Muscle of leg (tissue), 11 donors: ENCODE data around the gene AP4S1. TPM values are rescaled to one million over a fixed set of nuclear protein-coding genes. Genes with fewer than 3 reads are reported as not detected.

Experiments used
- DNase-seq: peaks from one replicate; pipeline ENCODE4 v3.0.0; 2013
- H3K27ac ChIP-seq: one replicate; pipeline ENCODE4 v1.5.1; 2013; ENCODE audit warnings: mild to moderate bottlenecking, low read length, control low read depth
- H3K27me3 ChIP-seq: one replicate; pipeline ENCODE4 v1.6.1; 2013; ENCODE audit warnings: low read length; ENCODE audit not compliant: control insufficient read depth, insufficient read depth
- H3K36me3 ChIP-seq: one replicate; pipeline ENCODE4 v1.6.1; 2013; ENCODE audit warnings: low read length; ENCODE audit not compliant: control insufficient read depth, insufficient read depth
- H3K4me1 ChIP-seq: one replicate; pipeline ENCODE4 v1.6.1; 2013; ENCODE audit warnings: low read length; ENCODE audit not compliant: control insufficient read depth, insufficient read depth
- H3K4me3 ChIP-seq: one replicate; pipeline ENCODE4 v1.5.1; 2013; ENCODE audit warnings: low read length, control low read depth
- H3K9me3 ChIP-seq: replicated peaks from 2 replicates; pipeline ENCODE4 v1.6.1; 2013; ENCODE audit warnings: low read depth, low read length; ENCODE audit not compliant: control insufficient read depth
- WGBS: methylation state at CpG from one replicate; pipeline ENCODE4 v1.1.5; 2013; ENCODE audit warnings: missing lambda C conversion rate; ENCODE audit not compliant: insufficient coverage; 5-methylcytosine and 5-hydroxymethylcytosine counted together
- polyA plus RNA-seq, 8 donors: library from polyadenylated mRNA; unstranded; fragments of 120-200 nt; gene quantifications; one replicate each; pipeline versions ENCODE4 v1.2.1 to v1.2.3, GENCODE V29; 2013; ENCODE audit warnings: inconsistent platforms in 1 of 8, low replicate concordance in 1 of 8; ENCODE audit not compliant: insufficient read length in 8 of 8, insufficient read depth in 1 of 8
- total RNA-seq: library from RNA; stranded (reverse); fragments of 120-200 nt; gene quantifications from one replicate; pipeline ENCODE4 v1.2.4, GENCODE V29; 2013

AP4S1 gene
- total and polyA plus RNA-seq, 9 donors = 12.0 to 14.2 (median 12.9) TPM

DNA sequence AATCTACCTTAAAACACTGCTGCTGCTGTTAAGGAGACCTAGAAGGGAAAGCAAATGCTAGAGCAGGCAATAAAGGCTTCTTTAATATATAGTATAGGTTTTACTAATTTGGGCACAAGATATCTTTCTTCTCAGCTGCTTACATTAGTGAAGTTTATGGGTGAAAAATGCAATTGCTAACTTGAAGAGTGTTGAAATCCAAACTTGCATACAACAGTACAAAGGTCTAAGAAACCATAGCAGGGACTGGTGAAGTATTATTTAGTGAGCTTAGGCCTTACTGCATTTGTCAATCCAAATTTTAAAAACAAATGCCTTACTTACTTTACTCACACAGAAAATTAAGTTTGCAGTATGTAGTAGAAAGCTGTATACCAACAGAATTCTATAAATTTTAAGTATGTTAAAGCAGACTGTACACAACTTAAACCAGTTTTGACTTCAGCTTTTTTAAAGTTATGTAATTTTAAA is 1.4 kb upstream of the AP4S1 start:
- Histone ChIP-seq H3K27ac (no peak overlapping the region), H3K27me3 (no peaks in the 10 kb centered on the region), H3K36me3 (peaks cover 7% of the 10 kb centered on the region), H3K4me1 (peaks cover 3% of the 10 kb centered on the region), H3K9me3 (no peaks in the 10 kb centered on the region), H3K4me3 (peak overlapping the region; percentile 88)
- no peak for DNase-seq

DNA sequence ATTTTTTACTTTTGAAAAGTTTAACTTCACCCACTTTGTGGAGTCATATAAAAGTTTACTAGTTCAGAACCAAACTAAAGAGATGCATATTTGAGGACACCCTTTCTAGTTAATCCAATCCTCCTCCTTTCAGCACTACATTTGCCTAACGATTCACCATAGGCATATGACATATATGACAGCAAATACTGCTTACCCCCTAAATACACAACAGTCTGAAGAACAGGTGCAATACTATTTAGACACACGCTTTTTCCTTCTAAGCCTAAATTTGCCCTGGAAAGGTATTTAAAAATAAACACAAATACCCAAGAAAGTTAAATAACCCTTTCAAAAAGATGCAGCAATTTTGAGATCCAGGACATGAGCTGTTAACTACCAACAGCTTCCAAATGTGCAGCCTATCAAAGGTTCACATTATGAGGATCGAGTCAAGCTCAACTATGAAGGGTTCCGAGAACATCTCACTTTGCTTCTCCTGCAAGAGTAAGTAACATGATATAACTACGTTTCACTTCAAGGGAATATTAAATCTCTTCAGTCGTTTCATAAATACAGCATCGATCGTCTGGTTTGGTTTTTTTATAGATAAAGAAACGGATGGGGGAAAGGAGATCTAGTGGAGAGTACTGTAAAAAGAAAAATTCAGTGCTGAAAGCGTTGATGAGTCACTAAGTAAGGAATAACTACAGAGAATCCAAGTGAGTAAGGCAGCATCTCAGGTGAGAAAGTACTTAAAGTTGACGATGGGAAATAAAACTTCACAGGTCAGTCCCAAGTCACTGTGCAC is 677 bp upstream of the AP4S1 start:
- Histone ChIP-seq H3K4me1 (peaks cover 3% of the 10 kb centered on the region), H3K36me3 (peaks cover 6% of the 10 kb centered on the region), H3K4me3 (peak overlapping the region; percentile 88), H3K27me3 (no peaks in the 10 kb centered on the region), H3K27ac (peak overlapping the region; percentile 98), H3K9me3 (no peaks in the 10 kb centered on the region)
- 7% methylated on average over 3 of the region's 11 CpGs for WGBS
- DNase-seq = no peak

DNA sequence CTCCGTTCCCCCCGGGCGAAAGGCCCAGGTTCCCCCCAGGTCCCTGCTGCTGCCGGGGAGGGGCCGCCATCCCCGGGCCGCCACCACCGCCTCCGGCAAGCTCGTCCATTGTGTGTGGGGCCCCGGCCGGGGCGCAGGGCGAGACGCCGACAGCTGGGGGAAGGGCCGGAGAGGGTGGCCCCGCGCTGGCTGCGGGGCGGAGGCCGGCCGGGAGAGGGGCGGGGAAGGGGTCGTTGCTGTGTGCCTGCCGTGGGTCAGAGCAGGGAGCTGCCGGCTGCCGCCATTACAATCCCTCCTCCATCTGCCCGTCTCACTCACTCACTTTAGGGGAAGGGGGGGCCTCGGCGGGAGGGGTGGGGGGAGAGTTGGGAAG is 614 bp downstream of the AP4S1 start, which contains the start of gene STRN3:
Gene STRN3 (minus strand): TSS at position 303 of the 373 bp plus-strand sequence. CDS start 194 bp downstream, at position 109.
- DNase-seq = no peak
- WGBS = 1% methylated on average over 17 of the region's 31 CpGs
- Histone ChIP-seq H3K27me3 (no peaks in the 10 kb centered on the region), H3K4me1 (peaks cover 3% of the 10 kb centered on the region), H3K36me3 (no peaks in the 10 kb centered on the region), H3K27ac (peak within 1 kb of the TSS; percentile 98), H3K4me3 (peak within 1 kb of the TSS; percentile 88), H3K9me3 (no peaks in the 10 kb centered on the region)

DNA sequence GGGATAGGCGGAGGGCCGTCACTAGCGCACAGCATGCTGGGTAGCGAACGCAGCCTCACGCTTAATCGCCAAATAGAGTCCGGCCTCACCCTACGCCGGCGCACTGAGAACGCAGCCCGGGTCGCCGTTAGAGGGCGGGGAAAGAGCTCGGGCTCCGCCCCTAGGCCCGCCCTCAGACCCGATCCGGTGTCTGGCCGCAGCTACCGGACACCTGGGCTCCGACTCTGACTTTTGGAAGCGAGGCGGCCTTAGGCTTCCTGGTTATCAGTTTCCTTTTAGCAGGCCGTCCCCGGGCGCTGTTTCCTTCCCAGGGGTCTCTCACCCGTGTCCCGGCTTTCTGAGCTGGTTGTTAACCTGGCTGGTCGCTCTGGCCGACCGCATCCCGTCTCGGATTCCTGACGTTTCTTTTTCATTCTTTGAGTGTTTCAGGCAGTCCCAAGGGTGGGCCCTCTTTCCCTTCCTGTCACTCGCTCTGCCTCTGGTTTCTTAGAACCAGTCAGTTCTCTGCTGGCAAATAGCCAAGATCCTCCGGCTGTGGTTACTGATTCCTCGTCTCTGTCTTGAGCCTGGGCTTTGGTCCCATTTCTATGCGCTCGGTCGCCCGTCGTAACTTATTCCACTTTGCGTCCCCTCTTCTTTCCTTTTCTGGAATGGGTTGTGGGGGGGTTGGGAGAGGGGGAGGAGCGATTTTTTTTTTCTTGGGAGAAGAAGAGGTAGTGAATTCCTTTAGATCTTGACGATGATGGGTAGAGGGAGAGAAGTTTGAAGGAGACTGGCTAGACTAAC is 1.2 kb downstream of the AP4S1 start:
- Histone ChIP-seq H3K27me3 (no peaks in the 10 kb centered on the region), H3K36me3 (no peaks in the 10 kb centered on the region), H3K4me1 (peaks cover 3% of the 10 kb centered on the region), H3K4me3 (peak overlapping the region; percentile 88), H3K27ac (peak overlapping the region; percentile 98), H3K9me3 (no peaks in the 10 kb centered on the region)
- DNase-seq = peak; percentile 99
- 0% methylated on average over 42 of the region's 48 CpGs for WGBS

DNA sequence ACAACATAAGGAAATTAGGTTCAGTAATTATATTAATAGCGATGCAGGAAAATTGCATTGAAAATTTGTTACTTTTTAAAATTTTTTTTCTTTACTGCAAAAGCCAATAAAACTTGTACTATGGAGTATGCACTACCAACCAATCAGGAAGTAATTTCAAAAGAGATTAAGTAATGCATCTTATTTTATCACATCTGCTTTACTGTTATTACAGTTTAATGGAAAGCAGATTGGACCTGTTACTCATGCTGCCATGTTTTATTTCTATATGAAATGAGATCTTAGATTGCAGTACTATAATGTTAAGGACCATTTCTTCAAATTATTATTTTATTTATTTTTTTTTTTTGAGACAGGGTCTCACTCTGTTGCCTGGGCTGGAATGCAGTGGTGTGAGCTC is 2.4 kb downstream of the AP4S1 start:
- WGBS = no CpG with 5 or more reads among the region's 1 CpG
- Histone ChIP-seq H3K4me3 (no peak overlapping the region), H3K36me3 (no peaks in the 10 kb centered on the region), H3K9me3 (no peaks in the 10 kb centered on the region), H3K27me3 (no peaks in the 10 kb centered on the region), H3K4me1 (peaks cover 3% of the 10 kb centered on the region), H3K27ac (no peak overlapping the region)
- no peak for DNase-seq

DNA sequence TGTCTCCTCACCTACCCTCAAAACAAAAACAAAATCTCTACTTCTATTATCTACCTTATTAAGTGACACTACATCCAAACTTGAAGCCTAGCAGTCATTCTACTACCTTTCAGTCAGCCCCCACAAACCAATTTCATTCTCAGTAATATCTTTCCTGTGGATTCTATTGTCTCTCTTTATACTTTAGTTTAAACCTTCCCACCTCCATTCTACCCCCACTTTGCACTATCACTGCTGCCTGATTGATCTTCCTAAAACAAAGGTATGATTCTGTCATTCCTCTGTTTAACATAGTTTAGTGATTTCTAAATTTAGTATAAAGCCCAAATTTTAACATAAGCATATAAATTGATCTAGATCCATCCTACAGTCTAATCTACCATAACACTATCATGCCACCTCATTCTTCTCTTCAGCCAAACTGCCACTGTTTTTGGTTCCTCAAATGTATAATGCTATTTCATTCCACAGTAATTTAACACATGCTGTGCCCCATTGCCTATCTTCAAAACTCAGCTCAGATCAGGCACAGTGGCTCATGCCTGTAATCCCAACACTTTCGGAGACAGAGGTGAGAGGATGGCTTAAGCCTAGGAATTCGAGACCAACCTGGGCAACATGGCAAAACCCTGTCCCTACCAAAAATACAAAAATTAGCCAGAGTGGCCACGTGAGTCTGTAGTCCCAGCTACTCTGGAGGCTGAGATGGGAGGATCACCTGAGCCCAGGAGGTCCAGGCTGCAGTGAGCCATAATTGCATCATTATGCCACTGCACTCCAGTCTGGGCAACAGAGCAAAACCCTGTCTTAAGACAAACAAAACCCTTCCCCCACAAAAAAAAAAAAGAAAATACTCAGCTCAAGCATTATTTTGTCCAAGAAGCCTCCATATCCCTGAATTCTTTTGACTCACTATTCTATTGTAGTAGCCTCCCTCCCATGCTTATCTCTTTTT is 3.8 kb downstream of the AP4S1 start:
- DNase-seq = no peak
- Histone ChIP-seq H3K27me3 (no peaks in the 10 kb centered on the region), H3K4me3 (no peak overlapping the region), H3K4me1 (peaks cover 6% of the 10 kb centered on the region), H3K36me3 (no peaks in the 10 kb centered on the region), H3K27ac (no peak overlapping the region), H3K9me3 (no peaks in the 10 kb centered on the region)
- 67% methylated on average over 1 of the region's 3 CpGs for WGBS

DNA sequence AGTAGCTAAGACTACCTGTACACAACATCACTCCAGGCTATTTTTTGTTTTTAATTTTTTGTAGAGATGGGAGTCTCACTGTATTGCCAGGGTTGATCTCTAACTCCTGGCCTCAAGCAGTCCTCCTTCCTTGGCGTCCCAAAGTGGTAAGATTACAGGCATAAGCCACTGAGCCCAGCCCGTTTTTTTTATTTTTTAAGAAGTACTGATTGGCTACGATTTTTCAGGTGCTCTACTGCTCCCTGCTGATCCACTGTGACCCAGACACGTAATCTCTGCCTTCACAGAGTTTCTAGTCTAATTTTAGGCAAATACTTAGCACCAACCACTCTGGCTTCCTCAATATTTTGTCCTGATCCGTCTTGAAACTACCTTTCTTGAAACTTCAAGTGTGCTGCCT is 5.0 kb downstream of the AP4S1 start:
- 93% methylated on average over 4 of the region's 5 CpGs for WGBS
- H3K4me3 ChIP-seq = no peak overlapping the region
- H3K9me3 ChIP-seq = no peaks in the 10 kb centered on the region
- H3K36me3 ChIP-seq = no peaks in the 10 kb centered on the region
- H3K4me1 ChIP-seq = peaks cover 6% of the 10 kb centered on the region
- H3K27me3 ChIP-seq = no peaks in the 10 kb centered on the region
- H3K27ac ChIP-seq = no peak overlapping the region
- DNase-seq = no peak

DNA sequence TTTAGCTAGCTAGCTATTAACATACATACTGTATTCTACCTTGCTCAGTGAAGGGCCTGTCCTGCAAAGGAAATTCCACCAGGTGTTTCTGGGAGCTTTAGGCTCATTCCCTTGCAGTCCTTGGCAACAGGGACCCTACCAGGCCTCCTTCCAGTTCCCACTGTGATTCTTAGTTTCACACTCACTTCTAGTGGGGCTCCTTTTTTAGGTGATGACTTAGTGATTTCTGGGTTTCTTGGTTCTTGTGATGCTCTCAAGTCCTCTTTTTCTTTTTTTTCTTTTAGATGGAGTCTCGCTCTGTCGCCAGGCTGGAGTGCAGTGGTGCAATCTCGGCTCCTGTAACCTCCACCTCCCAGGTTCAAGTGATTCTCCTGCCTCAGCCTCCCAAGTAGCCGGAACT is 11.1 kb downstream of the AP4S1 start:
- 100% methylated on average over 3 of the region's 4 CpGs for WGBS
- no peak for DNase-seq
- Histone ChIP-seq H3K36me3 (no peaks in the 10 kb centered on the region), H3K4me3 (no peak overlapping the region), H3K9me3 (no peaks in the 10 kb centered on the region), H3K27me3 (no peaks in the 10 kb centered on the region), H3K27ac (no peak overlapping the region), H3K4me1 (peaks cover 3% of the 10 kb centered on the region)

DNA sequence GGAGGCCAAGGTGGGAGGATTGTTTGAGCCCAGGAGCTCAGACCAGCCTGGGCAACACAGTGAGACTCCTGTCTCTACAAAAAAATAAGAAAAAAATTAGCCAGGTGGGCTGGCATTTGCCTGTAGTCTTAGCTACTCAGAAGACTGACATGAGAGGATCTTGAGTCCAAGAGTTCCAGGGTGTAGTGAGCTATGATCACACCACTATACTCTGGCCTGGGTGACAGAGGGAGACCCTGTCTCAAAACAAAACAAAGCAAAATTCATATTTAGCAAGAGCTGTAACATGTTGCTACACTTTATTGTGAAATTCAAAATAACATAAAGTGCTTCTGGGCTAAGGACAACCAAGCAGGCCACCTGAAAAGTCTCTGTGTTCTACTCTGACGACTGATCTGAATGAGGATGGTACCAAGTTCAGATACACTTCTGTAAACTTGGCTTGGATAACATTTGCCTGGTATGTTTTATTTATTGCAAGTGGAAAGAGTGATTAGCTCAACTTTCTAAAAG is 12.3 kb downstream of the AP4S1 start:
- DNase-seq = no peak
- H3K27ac ChIP-seq = no peak overlapping the region
- H3K4me1 ChIP-seq = peaks cover 3% of the 10 kb centered on the region
- H3K27me3 ChIP-seq = no peaks in the 10 kb centered on the region
- H3K36me3 ChIP-seq = no peaks in the 10 kb centered on the region
- no CpG with 5 or more reads among the region's 1 CpG for WGBS
- no peak overlapping the region for H3K4me3 ChIP-seq
- H3K9me3 ChIP-seq = no peaks in the 10 kb centered on the region
